ENCODE data around the gene STYXL1. TPM values are rescaled to one million over a fixed set of nuclear protein-coding genes. Genes with fewer than 3 reads are reported as not detected.
"Not testable (repeated sequence)": the region's sequence is repeated elsewhere in the genome, so short reads cannot be mapped to it uniquely, and the experiment has no call there.

Gene STYXL1
- 41.8 TPM for total RNA-seq (ENCODE audit: unreplicated experiment)
- long read RNA-seq, partial matches to known transcripts: 1 of 22 reads
- long read RNA-seq, other reads (novel, unspliced or antisense): 18 of 22 reads

- no peak for TF ChIP-seq CTCF (IDR thresholded peaks at IDR 0.05; ENCODE audit: partially characterized antibody, unreplicated experiment)
- no peaks in the 10 kb centered on the region for H3K36me3 Mint-ChIP-seq (ENCODE audit: unreplicated experiment)
- peaks cover 6% of the 10 kb centered on the region for H3K9me3 Mint-ChIP-seq (ENCODE audit: unreplicated experiment)
- peak; percentile 93 for DNase-seq
- H3K27me3 Mint-ChIP-seq (ENCODE audit: unreplicated experiment): peaks cover 3% of the 10 kb centered on the region
- peak within 1 kb of the TSS; percentile 98 for H3K4me3 Mint-ChIP-seq (ENCODE audit: unreplicated experiment)
- H3K27ac Mint-ChIP-seq (ENCODE audit: unreplicated experiment): peak within 1 kb of the TSS; percentile 97
- peaks cover 2% of the 10 kb centered on the region for H3K4me1 Mint-ChIP-seq (ENCODE audit: low read depth, unreplicated experiment)
Measured at GRCh38 chr7:76047811-76048667, at the start of gene STYXL1, which contains the start of gene MDH2. STYXL1 (minus strand) TSS chr7:76048000; CDS start chr7:76030523, 17,477 bp downstream. MDH2 (plus strand) TSS chr7:76048106; CDS start chr7:76048161, 55 bp downstream.

GRCh38 chr7:76095908-76096307 lies 48.1 kb upstream of the STYXL1 start:
- Mint-ChIP-seq H3K4me1 (ENCODE audit: low read depth, unreplicated experiment) (no peaks in the 10 kb centered on the region), H3K4me3 (ENCODE audit: unreplicated experiment) (no peak overlapping the region), H3K9me3 (ENCODE audit: unreplicated experiment) (peaks cover 2% of the 10 kb centered on the region), H3K27ac (ENCODE audit: unreplicated experiment) (no peak overlapping the region), H3K27me3 (ENCODE audit: unreplicated experiment) (peaks cover 1% of the 10 kb centered on the region), H3K36me3 (ENCODE audit: unreplicated experiment) (no peaks in the 10 kb centered on the region)
- DNase-seq: no peak
- no peak for TF ChIP-seq CTCF (IDR thresholded peaks at IDR 0.05; ENCODE audit: partially characterized antibody, unreplicated experiment)

GRCh38 chr7:76094326-76094725 lies 46.5 kb upstream of the STYXL1 start:
- H3K9me3 Mint-ChIP-seq (ENCODE audit: unreplicated experiment); H3K4me1 Mint-ChIP-seq (ENCODE audit: low read depth, unreplicated experiment); H3K27ac Mint-ChIP-seq (ENCODE audit: unreplicated experiment); H3K36me3 Mint-ChIP-seq (ENCODE audit: unreplicated experiment); H3K27me3 Mint-ChIP-seq (ENCODE audit: unreplicated experiment); DNase-seq; H3K4me3 Mint-ChIP-seq (ENCODE audit: unreplicated experiment): not testable (repeated sequence)

- not testable (repeated sequence) for H3K36me3 Mint-ChIP-seq (ENCODE audit: unreplicated experiment); H3K27me3 Mint-ChIP-seq (ENCODE audit: unreplicated experiment); H3K27ac Mint-ChIP-seq (ENCODE audit: unreplicated experiment); H3K4me1 Mint-ChIP-seq (ENCODE audit: low read depth, unreplicated experiment); H3K4me3 Mint-ChIP-seq (ENCODE audit: unreplicated experiment); H3K9me3 Mint-ChIP-seq (ENCODE audit: unreplicated experiment); DNase-seq
Measured at GRCh38 chr7:76093531-76093930, 45.7 kb upstream of the STYXL1 start.

- H3K27me3 Mint-ChIP-seq (ENCODE audit: unreplicated experiment): peaks cover 3% of the 10 kb centered on the region
- H3K4me1 Mint-ChIP-seq (ENCODE audit: low read depth, unreplicated experiment): no peaks in the 10 kb centered on the region
- H3K4me3 Mint-ChIP-seq (ENCODE audit: unreplicated experiment): no peak overlapping the region
- DNase-seq: no peak
- H3K9me3 Mint-ChIP-seq (ENCODE audit: unreplicated experiment): peaks cover 2% of the 10 kb centered on the region
- H3K36me3 Mint-ChIP-seq (ENCODE audit: unreplicated experiment): no peaks in the 10 kb centered on the region
- H3K27ac Mint-ChIP-seq (ENCODE audit: unreplicated experiment): no peak overlapping the region
- TF ChIP-seq CTCF (IDR thresholded peaks at IDR 0.05; ENCODE audit: partially characterized antibody, unreplicated experiment): no peak
Measured at GRCh38 chr7:76091506-76091905, 43.7 kb upstream of the STYXL1 start.
